GM12878 (cell line): ENCODE results near the gene MRPL34. TPM values are rescaled to one million over a fixed set of nuclear protein-coding genes. Genes with fewer than 3 reads are reported as not detected.

Experiments used
- CBX3 ChIP-seq: fragments of 200-600 bp; sonication (generic); IDR thresholded peaks from 2 replicates; pipeline ENCODE4 v1.6.1; 2016; ENCODE audit warnings: low read depth, borderline replicate concordance
- CEBPZ ChIP-seq: fragments of 150-350 bp; IDR thresholded peaks from 2 replicates; pipeline ENCODE4 v1.6.1; 2016; ENCODE audit warnings: low read depth, low read length
- CHD2 ChIP-seq: IDR thresholded peaks from 2 replicates; pipeline ENCODE4 v1.6.1; 2011; ENCODE audit warnings: low read depth, low read length, improper control_type of control experiment, borderline replicate concordance
- CREB1 ChIP-seq: IDR thresholded peaks from 2 replicates; pipeline ENCODE4 v1.6.1; 2012; ENCODE audit warnings: low read depth, mild to moderate bottlenecking, inconsistent platforms
- CTCF ChIP-seq, 3 experiments: IDR thresholded peaks in 2 of 3; conservative IDR thresholded peaks in 1 of 3; 2 replicates each; pipeline ENCODE4 v1.5.1; 2011; ENCODE audit warnings: low read depth in 3 of 3, low read length in 3 of 3, mild to moderate bottlenecking in 3 of 3, control low read depth in 2 of 3, moderate library complexity in 2 of 3, inconsistent platforms in 1 of 3, mixed read lengths in 1 of 3; ENCODE audit not compliant: control insufficient read depth in 2 of 3, insufficient read depth in 1 of 3; ENCODE audit errors: extremely low read depth in 1 of 3
- E4F1 ChIP-seq: fragments of 450-650 bp; IDR thresholded peaks from 2 replicates; pipeline ENCODE4 v1.6.1; 2018; ENCODE audit warnings: borderline replicate concordance, mild to moderate bottlenecking; ENCODE audit not compliant: partially characterized antibody
- ETV6 ChIP-seq, 2 experiments: fragments of 450-650 bp in 1 of 2; IDR thresholded peaks in 1 of 2; conservative IDR thresholded peaks in 1 of 2; 2 replicates each; pipeline ENCODE4 v1.6.1; 2014; ENCODE audit warnings: antibody characterized with exemption in 1 of 2, borderline replicate concordance in 1 of 2, low read depth in 1 of 2, mild to moderate bottlenecking in 1 of 2, moderate library complexity in 1 of 2
- GATAD2B ChIP-seq: fragments of 450-650 bp; conservative IDR thresholded peaks from 2 replicates; pipeline ENCODE4 v1.6.1; 2017; ENCODE audit warnings: low read depth, mild to moderate bottlenecking, moderate library complexity
- MEF2B ChIP-seq: fragments of 450-650 bp; IDR thresholded peaks from 2 replicates; pipeline ENCODE4 v1.6.1; 2018; ENCODE audit warnings: mild to moderate bottlenecking, moderate library complexity; ENCODE audit not compliant: partially characterized antibody, poor library complexity, severe bottlenecking
- NR2C1 ChIP-seq: fragments of 450-650 bp; IDR thresholded peaks from 2 replicates; pipeline ENCODE4 v1.6.1; 2017; ENCODE audit warnings: antibody characterized with exemption, mild to moderate bottlenecking, moderate library complexity
- POLR2AphosphoS2 ChIP-seq: IDR thresholded peaks from 2 replicates; pipeline ENCODE4 v1.6.1; 2011; ENCODE audit warnings: low read depth, mild to moderate bottlenecking, low read length, improper control_type of control experiment, moderate library complexity
- POU2F2 ChIP-seq: IDR thresholded peaks from 3 replicates; pipeline ENCODE4 v1.6.1; 2011; ENCODE audit warnings: low read depth, mild to moderate bottlenecking, low read length, borderline replicate concordance
- SMARCA5 ChIP-seq: fragments of 450-650 bp; IDR thresholded peaks from 2 replicates; pipeline ENCODE4 v1.6.1; 2017; ENCODE audit warnings: mild to moderate bottlenecking
- SPI1 ChIP-seq: IDR thresholded peaks from 2 replicates; pipeline ENCODE4 v1.6.1; 2011; ENCODE audit warnings: low read depth, mild to moderate bottlenecking, low read length, moderate library complexity, borderline replicate concordance; ENCODE audit not compliant: insufficient read depth
- SREBF1 ChIP-seq: IDR thresholded peaks from 2 replicates; pipeline ENCODE4 v1.6.1; 2012; ENCODE audit warnings: mild to moderate bottlenecking, low read length
- TCF12 ChIP-seq: IDR thresholded peaks from 2 replicates; pipeline ENCODE4 v1.6.1; 2011; ENCODE audit warnings: low read depth, mild to moderate bottlenecking, low read length
- USF1 ChIP-seq: IDR thresholded peaks from 2 replicates; pipeline ENCODE4 v1.6.1; 2011; ENCODE audit warnings: borderline replicate concordance, low read depth, mild to moderate bottlenecking, moderate library complexity, mixed read lengths, low read length; ENCODE audit not compliant: insufficient read depth; ENCODE audit errors: extremely low read length
- polyA plus RNA-seq, 11 experiments: library from polyadenylated mRNA; depleted of rRNA in 4 of 11; unstranded in 6 of 11; stranded (reverse) in 5 of 11; fragments of >200 nt; fragmentation: Nextera tagmentation in 4 of 11; fragmentation: Illumina TruSeq in 1 of 11; extraction: Ambion mirVana in 4 of 11; extraction: Trizol in 1 of 11; gene quantifications; 1 replicate in 1 of 11; 2 replicates in 10 of 11; pipeline versions ENCODE4 v1.2.1 to v1.2.3, GENCODE V29; 2011 to 2016; ENCODE audit warnings: inconsistent platforms in 2 of 11, missing spikeins in 2 of 11, low read depth in 1 of 11
- total RNA-seq, 4 experiments: library from RNA; depleted of rRNA in 3 of 4; stranded (reverse); fragments of >200 nt in 3 of 4; fragmentation: Illumina TruSeq in 1 of 4; extraction: Trizol in 1 of 4; gene quantifications; 2 replicates each; pipeline versions ENCODE4 v1.2.1 to v1.2.3, GENCODE V29; 2013 to 2021
- TF ChIP-seq, protein P1 (sequence below): IDR thresholded peaks from 2 replicates; pipeline ENCODE4 v1.6.1; 2011; ENCODE audit warnings: low read depth, low read length, improper control_type of control experiment, borderline replicate concordance

Gene MRPL34
- total and polyA plus RNA-seq, 10 of the 15 experiments (the other 5 are each of a cell fraction or from before 2014, with no cell fraction given) = 8.6 to 198 (median 78.6) TPM

GRCh38 chr19:17303167-17303939 lies 2.3 kb upstream of the MRPL34 start, which contains the start of gene ABHD8 (continued):
- peak; percentile 74 for TF ChIP-seq USF1
- TF ChIP-seq GATAD2B = peak; percentile 64; the same call in 1 of the 2 replicates
- no peak; the same call in 2 of the 3 replicates for TF ChIP-seq POU2F2
- TF ChIP-seq NR2C1 = 0 out of 2 replicates have a peak, but pooled peaks have one; percentile 29
- 0 out of 2 replicates have a peak, but pooled peaks have one; percentile 23 for TF ChIP-seq CEBPZ
- 0 out of 2 replicates have a peak, but pooled peaks have one; percentile 20 for TF ChIP-seq TCF12
- TF ChIP-seq, protein P1, sequence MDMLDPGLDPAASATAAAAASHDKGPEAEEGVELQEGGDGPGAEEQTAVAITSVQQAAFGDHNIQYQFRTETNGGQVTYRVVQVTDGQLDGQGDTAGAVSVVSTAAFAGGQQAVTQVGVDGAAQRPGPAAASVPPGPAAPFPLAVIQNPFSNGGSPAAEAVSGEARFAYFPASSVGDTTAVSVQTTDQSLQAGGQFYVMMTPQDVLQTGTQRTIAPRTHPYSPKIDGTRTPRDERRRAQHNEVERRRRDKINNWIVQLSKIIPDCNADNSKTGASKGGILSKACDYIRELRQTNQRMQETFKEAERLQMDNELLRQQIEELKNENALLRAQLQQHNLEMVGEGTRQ = peak; percentile 40
- no peak for TF ChIP-seq ETV6 (conservative IDR thresholded peaks at IDR 0.05 in 1 of 2, IDR thresholded peaks at IDR 0.05 in 1 of 2; ENCODE audit: borderline replicate concordance in 1 of 2, low read depth in 1 of 2)
- no peak for TF ChIP-seq MEF2B
- peak; percentile 24 to 54 (median 30); a peak in 3 of 6 replicates for TF ChIP-seq CTCF (IDR thresholded peaks at IDR 0.05 in 2 of 3, conservative IDR thresholded peaks at IDR 0.05 in 1 of 3; ENCODE audit: control insufficient read depth in 2 of 3, extremely low read depth in 1 of 3, insufficient read depth in 1 of 3, low read depth in 3 of 3, low read length in 3 of 3)
- no peak for TF ChIP-seq CBX3
- TF ChIP-seq SREBF1 = no peak
- TF ChIP-seq CHD2 = peak; percentile 93
- TF ChIP-seq SPI1 = peak; percentile 39; the same call in 1 of the 2 replicates
- TF ChIP-seq E4F1 = no peak
- peak; percentile 81 for TF ChIP-seq CREB1
- peak; percentile 71 for TF ChIP-seq SMARCA5
- 0 out of 2 replicates have a peak, but pooled peaks have one; percentile 29 for TF ChIP-seq POLR2AphosphoS2
